Lung (tissue), 12 donors: ENCODE data around the gene NQO2. TPM values are rescaled to one million over a fixed set of nuclear protein-coding genes. Genes with fewer than 3 reads are reported as not detected.
"Not testable (repeated sequence)": the region's sequence is repeated elsewhere in the genome, so short reads cannot be mapped to it uniquely, and the experiment has no call there.

Source experiments
- ATAC-seq: fragments of 200-7000 bp; cut with Tn5 transposase; one replicate; pipeline ENCODE4 v1.9.1; 2020; ENCODE audit warnings: moderate number of reproducible peaks; ENCODE audit not compliant: insufficient read depth, low FRiP score
- DNase-seq, 3 donors: peaks; one replicate each; pipeline ENCODE4 v3.0.0-alpha.2; 2013 to 2017
- H3K27ac ChIP-seq, 2 donors: one replicate each; pipeline ENCODE4 v1.5.1; 2013; ENCODE audit warnings: mild to moderate bottlenecking in 2 of 2, moderate library complexity in 2 of 2, control low read depth in 1 of 2, inconsistent platforms in 1 of 2, low read depth in 1 of 2, low read length in 1 of 2
- H3K27me3 ChIP-seq, 3 donors: one replicate each; pipeline ENCODE4 v1.5.1; 2013; ENCODE audit warnings: low read length in 2 of 3; ENCODE audit not compliant: control insufficient read depth in 3 of 3, insufficient read depth in 3 of 3
- H3K36me3 ChIP-seq, 4 donors: one replicate each; pipeline ENCODE4 v1.5.1; 2013; ENCODE audit warnings: low read length in 4 of 4, mild to moderate bottlenecking in 1 of 4, moderate library complexity in 1 of 4; ENCODE audit not compliant: control insufficient read depth in 4 of 4, insufficient read depth in 4 of 4
- H3K4me1 ChIP-seq, 5 donors: one replicate each; pipeline ENCODE4 v1.5.1; 2013; ENCODE audit warnings: low read length in 5 of 5, mild to moderate bottlenecking in 2 of 5, moderate library complexity in 1 of 5; ENCODE audit not compliant: control insufficient read depth in 5 of 5, insufficient read depth in 5 of 5
- H3K4me3 ChIP-seq: one replicate; pipeline ENCODE4 v1.5.1; 2013; ENCODE audit warnings: mild to moderate bottlenecking, control low read depth, moderate library complexity
- H3K9ac ChIP-seq, 2 donors: one replicate each; pipeline ENCODE4 v1.5.1; 2013; ENCODE audit warnings: low read length in 2 of 2, control low read depth in 1 of 2; ENCODE audit not compliant: insufficient read depth in 1 of 2
- H3K9me3 ChIP-seq, 4 donors: one replicate each; pipeline ENCODE4 v1.5.1; 2013; ENCODE audit warnings: low read length in 3 of 4, mild to moderate bottlenecking in 1 of 4, moderate library complexity in 1 of 4; ENCODE audit not compliant: control insufficient read depth in 4 of 4, insufficient read depth in 3 of 4
- WGBS, 2 donors: extraction: QIAGEN DNeasy Blood & Tissue Kit; methylation state at CpG; one replicate each; pipeline ENCODE4 v1.1.7; 2013; 5-methylcytosine and 5-hydroxymethylcytosine counted together
- polyA plus RNA-seq, 2 donors: library from polyadenylated mRNA; stranded (reverse); fragments of 200-250 nt; gene quantifications; one replicate each; pipeline ENCODE4 v1.2.1, GENCODE V29; 2013
- total RNA-seq, 2 donors: library from RNA; depleted of rRNA in 1 of 2; stranded (reverse); fragments of >200 nt in 1 of 2; gene quantifications; one replicate each; pipeline ENCODE4 v1.2.1, GENCODE V29; 2014 to 2021
- TF ChIP-seq, protein P1 (sequence below): IDR thresholded peaks from 2 replicates; pipeline ENCODE4 v1.5.1; 2012; ENCODE audit warnings: mild to moderate bottlenecking; ENCODE audit errors: control extremely low read depth, extremely low read depth
- donor health status: control.
- donor health status: control.
- donor health status: Bipolar disorder and iron deficiency.
- donor health status: healthy.
- donor health status: DM: yes; HTN: yes; CAD: no.

NQO2 gene
- total and polyA plus RNA-seq, 4 donors = 9.4 to 47.1 (median 43.1) TPM

DNA sequence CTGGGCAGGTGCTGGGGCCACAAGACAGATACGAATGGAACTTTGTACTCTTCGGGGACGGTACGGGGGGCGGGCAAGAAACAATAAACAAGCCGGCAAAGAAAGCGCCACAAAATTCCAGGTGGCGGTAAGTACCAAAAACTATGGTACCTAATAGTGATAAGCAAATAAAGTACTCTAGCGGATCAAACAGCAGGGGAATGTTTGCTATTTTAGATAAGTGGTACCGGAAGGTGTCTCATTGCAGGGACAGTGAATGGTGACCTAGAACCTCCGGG is 53.5 kb downstream of the NQO2 start:
- ATAC-seq (no peak), DNase-seq (no peak)
- Histone ChIP-seq H3K27me3 (no peaks in the 10 kb centered on the region), H3K27ac (peak overlapping the region; percentile 14 to 90), H3K36me3 (no peaks in the 10 kb centered on the region), H3K9ac (no peak overlapping the region), H3K4me3 (no peak overlapping the region), H3K4me1 (peaks cover 0 to 5% (median 0%) of the 10 kb centered on the region in 5 donors), H3K9me3 (no peaks in the 10 kb centered on the region)
- TF ChIP-seq, protein P1, sequence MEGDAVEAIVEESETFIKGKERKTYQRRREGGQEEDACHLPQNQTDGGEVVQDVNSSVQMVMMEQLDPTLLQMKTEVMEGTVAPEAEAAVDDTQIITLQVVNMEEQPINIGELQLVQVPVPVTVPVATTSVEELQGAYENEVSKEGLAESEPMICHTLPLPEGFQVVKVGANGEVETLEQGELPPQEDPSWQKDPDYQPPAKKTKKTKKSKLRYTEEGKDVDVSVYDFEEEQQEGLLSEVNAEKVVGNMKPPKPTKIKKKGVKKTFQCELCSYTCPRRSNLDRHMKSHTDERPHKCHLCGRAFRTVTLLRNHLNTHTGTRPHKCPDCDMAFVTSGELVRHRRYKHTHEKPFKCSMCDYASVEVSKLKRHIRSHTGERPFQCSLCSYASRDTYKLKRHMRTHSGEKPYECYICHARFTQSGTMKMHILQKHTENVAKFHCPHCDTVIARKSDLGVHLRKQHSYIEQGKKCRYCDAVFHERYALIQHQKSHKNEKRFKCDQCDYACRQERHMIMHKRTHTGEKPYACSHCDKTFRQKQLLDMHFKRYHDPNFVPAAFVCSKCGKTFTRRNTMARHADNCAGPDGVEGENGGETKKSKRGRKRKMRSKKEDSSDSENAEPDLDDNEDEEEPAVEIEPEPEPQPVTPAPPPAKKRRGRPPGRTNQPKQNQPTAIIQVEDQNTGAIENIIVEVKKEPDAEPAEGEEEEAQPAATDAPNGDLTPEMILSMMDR = no peak
- 53 to 63% methylated on average over 11 of the region's 11 CpGs for WGBS, 2 donors

DNA sequence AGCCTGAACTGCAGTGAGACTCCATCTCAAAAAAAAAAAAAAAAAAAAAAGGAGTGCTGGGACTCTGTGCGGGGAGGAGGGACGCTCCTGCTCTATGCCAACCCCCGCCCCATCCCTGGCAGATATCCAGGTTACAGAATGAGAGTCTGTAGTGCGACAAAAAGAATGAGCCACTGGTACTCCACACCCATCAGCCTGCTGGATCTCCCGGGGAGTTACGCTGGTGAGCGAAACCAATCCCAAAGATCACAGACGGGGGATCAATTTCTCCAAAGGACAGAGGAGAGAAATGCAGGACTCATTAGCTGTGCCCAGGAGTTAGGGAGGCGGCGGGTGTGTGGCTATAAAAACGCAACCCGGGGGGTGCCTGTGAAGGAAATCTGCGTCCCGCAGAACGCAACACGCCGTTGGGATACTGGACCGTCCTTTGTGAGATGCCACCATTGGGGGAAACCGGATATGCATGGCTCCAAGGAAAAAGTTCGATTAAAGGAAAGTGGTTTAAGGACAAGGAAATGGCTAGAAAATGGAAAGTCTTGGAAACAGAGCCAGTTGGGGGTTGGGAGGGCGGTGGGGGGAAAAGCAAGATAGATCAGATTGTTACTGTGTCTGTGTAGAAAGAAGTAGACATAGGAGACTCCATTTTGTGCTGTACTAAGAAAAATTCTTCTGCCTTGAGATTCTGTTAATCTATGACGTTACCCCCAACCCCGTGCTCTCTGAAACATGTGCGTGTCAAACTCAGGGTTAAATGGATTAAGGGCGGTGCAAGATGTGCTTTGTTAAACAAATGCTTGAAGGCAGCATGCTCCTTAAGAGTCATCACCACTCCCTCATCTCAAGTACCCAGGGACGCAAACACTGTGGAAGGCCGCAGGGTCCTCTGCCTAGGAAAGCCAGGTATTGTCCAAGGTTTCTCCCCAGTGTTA is 54.8 kb downstream of the NQO2 start:
- peak; percentile 75 to 79 (median 76) for DNase-seq
- H3K4me1 ChIP-seq, H3K4me3 ChIP-seq, H3K9ac ChIP-seq, H3K36me3 ChIP-seq, H3K27me3 ChIP-seq, H3K9me3 ChIP-seq: not testable (repeated sequence)
- 40 to 46% methylated on average over 27 of the region's 27 CpGs for WGBS, 2 donors
- H3K27ac ChIP-seq = peak overlapping the region in 1 of 2 donors; percentile 90
- ATAC-seq = peak; percentile 4

DNA sequence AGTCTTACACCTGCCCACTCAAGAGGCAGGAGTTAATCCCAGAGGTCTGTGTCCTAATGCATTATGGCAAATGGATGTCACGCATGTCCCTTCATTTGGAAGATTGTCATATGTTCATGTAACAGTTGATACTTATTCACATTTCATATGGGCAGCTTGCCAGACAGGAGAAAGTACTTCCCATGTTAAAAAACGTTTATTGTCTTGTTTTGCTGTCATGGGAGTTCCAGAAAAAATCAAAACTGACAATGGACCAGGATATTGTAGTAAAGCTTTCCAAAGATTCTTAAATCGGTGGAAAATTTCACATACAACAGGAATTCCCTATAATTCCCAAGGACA is 55.4 kb downstream of the NQO2 start:
- WGBS, 2 donors = 53 to 60% methylated on average over 3 of the region's 3 CpGs
- not testable (repeated sequence) for ATAC-seq, DNase-seq

DNA sequence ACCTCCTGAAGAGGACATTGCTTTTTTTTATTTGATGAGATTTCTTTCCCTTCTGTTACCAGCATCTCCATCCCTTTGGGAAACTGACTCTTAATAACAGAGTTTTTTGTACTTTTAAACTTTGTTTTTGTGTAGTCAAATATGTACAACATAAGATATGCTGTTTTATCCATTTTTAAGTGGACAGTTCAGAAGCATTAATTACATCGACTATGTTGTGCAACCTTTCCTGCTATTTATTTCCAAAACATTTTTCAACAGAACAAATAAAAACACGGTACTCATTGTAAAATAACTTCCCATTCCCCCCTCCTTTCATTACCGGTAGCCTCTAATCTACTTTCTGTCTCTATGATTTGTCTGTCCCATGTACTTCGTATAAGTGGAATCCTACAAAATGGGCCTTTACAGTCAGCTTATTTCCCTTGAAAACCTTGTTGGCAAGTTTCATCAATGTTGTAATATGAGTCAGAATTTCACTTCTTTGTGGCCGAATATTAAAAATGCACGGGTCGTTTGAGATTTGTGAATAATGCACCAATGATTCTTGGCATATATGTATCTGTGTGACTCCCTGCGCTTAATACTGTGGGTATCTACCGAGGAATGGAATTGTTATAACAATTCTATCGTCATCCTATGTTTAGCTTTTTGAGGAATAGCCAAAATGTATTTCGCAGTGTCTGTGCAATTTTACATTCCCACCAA is 57.5 kb downstream of the NQO2 start:
- WGBS, 2 donors = 69 to 78% methylated on average over 11 of the region's 11 CpGs
- Histone ChIP-seq H3K4me1 (peaks cover 0 to 5% (median 0%) of the 10 kb centered on the region in 5 donors), H3K9me3 (no peaks in the 10 kb centered on the region), H3K4me3 (no peak overlapping the region), H3K9ac (no peak overlapping the region), H3K36me3 (no peaks in the 10 kb centered on the region), H3K27me3 (no peaks in the 10 kb centered on the region), H3K27ac (no peak overlapping the region)
- ATAC-seq = no peak
- TF ChIP-seq, protein P1 = no peak
- DNase-seq = no peak

More for the DNA sequence above, 55.4 kb downstream of the NQO2 start:
- not testable (repeated sequence) for H3K4me1 ChIP-seq, H3K27me3 ChIP-seq, H3K4me3 ChIP-seq, H3K9ac ChIP-seq, H3K36me3 ChIP-seq, H3K27ac ChIP-seq, H3K9me3 ChIP-seq
